Fibroblast of upper back skin (primary cell): Measurements from ENCODE around the gene SLC44A1.

Experiments used
- DNase-seq: peaks from one replicate; pipeline ENCODE4 v3.0.0-alpha.2; 2013

Gene SLC44A1

GRCh38 chr9:105485131-105485530 is 240.7 kb downstream of the SLC44A1 start:
- no peak for DNase-seq
